ENCODE data around the gene HAX1. TPM values are rescaled to one million over a fixed set of nuclear protein-coding genes. Genes with fewer than 3 reads are reported as not detected.

The HAX1 gene
- total and polyA plus RNA-seq, 8 donors = 36.7 to 96.2 (median 54.5) TPM

- Histone ChIP-seq H3K27ac (no peak overlapping the region), H3K27me3 (no peaks in the 10 kb centered on the region), H3K4me1 (no peaks in the 10 kb centered on the region), H3K36me3 (peaks cover 6 to 59% (median 18%) of the 10 kb centered on the region in 3 donors), H3K4me3 (no peak overlapping the region), H3K9me3 (no peaks in the 10 kb centered on the region)
- intact Hi-C loops (cut with DNase I) = no loop called here
- ATAC-seq (no peak), DNase-seq (no peak), FAIRE-seq (no peak)
- 55 to 56% methylated on average over 4 of the region's 4 CpGs for WGBS, 2 donors
- TF ChIP-seq, protein P1, sequence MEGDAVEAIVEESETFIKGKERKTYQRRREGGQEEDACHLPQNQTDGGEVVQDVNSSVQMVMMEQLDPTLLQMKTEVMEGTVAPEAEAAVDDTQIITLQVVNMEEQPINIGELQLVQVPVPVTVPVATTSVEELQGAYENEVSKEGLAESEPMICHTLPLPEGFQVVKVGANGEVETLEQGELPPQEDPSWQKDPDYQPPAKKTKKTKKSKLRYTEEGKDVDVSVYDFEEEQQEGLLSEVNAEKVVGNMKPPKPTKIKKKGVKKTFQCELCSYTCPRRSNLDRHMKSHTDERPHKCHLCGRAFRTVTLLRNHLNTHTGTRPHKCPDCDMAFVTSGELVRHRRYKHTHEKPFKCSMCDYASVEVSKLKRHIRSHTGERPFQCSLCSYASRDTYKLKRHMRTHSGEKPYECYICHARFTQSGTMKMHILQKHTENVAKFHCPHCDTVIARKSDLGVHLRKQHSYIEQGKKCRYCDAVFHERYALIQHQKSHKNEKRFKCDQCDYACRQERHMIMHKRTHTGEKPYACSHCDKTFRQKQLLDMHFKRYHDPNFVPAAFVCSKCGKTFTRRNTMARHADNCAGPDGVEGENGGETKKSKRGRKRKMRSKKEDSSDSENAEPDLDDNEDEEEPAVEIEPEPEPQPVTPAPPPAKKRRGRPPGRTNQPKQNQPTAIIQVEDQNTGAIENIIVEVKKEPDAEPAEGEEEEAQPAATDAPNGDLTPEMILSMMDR (IDR thresholded peaks at IDR 0.05) = no peak
Measured at GRCh38 chr1:154236855-154237254, 35.6 kb upstream of the HAX1 start.

DNA sequence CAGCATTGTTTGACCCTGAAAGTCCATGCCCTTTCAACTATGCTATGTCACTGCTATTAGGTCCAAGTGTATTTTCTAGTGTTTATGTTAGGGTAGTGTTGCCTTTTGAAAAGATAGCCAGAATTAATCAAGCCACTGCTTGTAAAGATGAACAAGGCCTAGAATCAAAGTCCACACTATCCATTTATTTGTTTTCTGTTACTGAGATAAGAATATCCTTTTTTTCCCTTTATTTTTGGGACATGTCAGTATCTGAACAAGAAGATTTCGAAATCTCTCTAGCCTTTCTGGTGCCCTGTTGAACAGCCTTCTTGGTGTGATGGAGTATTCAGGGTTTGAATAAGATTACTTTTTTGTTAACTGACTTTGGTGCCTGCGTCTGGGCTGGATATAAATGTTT lies 35.0 kb upstream of the HAX1 start:
- ATAC-seq (no peak), FAIRE-seq (no peak), DNase-seq (no peak)
- intact Hi-C loops (cut with DNase I) = no loop called here
- peaks cover 6 to 65% (median 21%) of the 10 kb centered on the region in 3 donors for H3K36me3 ChIP-seq
- H3K27me3 ChIP-seq = no peaks in the 10 kb centered on the region
- TF ChIP-seq, protein P1 (IDR thresholded peaks at IDR 0.05) = no peak
- H3K27ac ChIP-seq = no peak overlapping the region
- H3K4me3 ChIP-seq = no peak overlapping the region
- H3K9me3 ChIP-seq = no peaks in the 10 kb centered on the region
- WGBS, 2 donors = 72 to 74% methylated on average over 2 of the region's 2 CpGs
- no peaks in the 10 kb centered on the region for H3K4me1 ChIP-seq

DNA sequence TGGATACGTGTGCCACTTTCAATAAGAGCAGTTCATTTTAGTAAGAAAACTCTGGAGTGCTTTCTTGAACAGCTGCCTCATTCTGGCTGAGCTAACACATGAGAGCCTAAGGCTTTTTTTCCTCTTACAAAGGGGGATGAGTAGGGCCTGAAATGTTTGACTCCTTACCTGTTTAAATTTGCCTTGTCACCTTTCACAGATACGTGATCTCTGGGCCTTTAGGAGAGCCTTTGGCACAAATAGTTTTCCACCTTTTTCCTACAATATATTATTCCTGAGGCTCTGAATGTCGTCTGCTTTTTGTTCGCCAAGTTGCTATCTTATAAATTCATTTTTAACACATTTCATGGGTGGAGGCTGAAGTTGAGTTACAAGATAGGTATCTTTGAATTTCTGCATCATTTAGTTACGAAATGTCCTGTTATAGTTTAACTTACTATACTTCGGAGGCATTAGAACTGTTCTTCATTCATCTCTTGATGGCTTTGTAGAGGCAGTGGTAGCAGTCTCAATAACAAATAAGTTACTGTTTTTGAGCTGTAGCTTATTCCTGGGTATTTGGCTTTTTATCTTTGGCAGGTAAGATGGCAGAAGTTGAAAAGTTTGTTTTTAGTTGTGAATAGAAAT lies 34.4 kb upstream of the HAX1 start:
- FAIRE-seq (no peak), ATAC-seq (no peak), DNase-seq (no peak)
- 77 to 80% methylated on average over 6 of the region's 6 CpGs for WGBS, 2 donors
- Histone ChIP-seq H3K36me3 (peaks cover 6 to 69% (median 21%) of the 10 kb centered on the region in 3 donors), H3K9me3 (no peaks in the 10 kb centered on the region), H3K4me1 (no peaks in the 10 kb centered on the region), H3K27me3 (no peaks in the 10 kb centered on the region), H3K27ac (no peak overlapping the region), H3K4me3 (no peak overlapping the region)
- TF ChIP-seq, protein P1 (IDR thresholded peaks at IDR 0.05) = no peak
- intact Hi-C loops (cut with DNase I) = no loop called here

GRCh38 chr1:154239491-154239890 lies 32.9 kb upstream of the HAX1 start:
- no peak overlapping the region for H3K4me3 ChIP-seq
- TF ChIP-seq, protein P1 (IDR thresholded peaks at IDR 0.05) = no peak
- 87 to 90% methylated on average over 3 of the region's 3 CpGs for WGBS, 2 donors
- H3K36me3 ChIP-seq = peaks cover 6 to 76% (median 31%) of the 10 kb centered on the region in 3 donors
- DNase-seq = no peak
- no peak overlapping the region for H3K27ac ChIP-seq
- no peaks in the 10 kb centered on the region for H3K27me3 ChIP-seq
- FAIRE-seq = no peak
- intact Hi-C loops (cut with DNase I) = no loop called here
- no peak for ATAC-seq
- H3K9me3 ChIP-seq = no peaks in the 10 kb centered on the region
- no peaks in the 10 kb centered on the region for H3K4me1 ChIP-seq

- H3K9me3 ChIP-seq = no peaks in the 10 kb centered on the region
- no peaks in the 10 kb centered on the region for H3K27me3 ChIP-seq
- peaks cover 6 to 76% (median 36%) of the 10 kb centered on the region in 3 donors for H3K36me3 ChIP-seq
- ATAC-seq = no peak
- no peak for FAIRE-seq
- intact Hi-C loops (cut with DNase I) = no loop called here
- H3K4me3 ChIP-seq = no peak overlapping the region
- 80 to 95% methylated on average over 3 of the region's 3 CpGs for WGBS, 2 donors
- no peak for DNase-seq
- no peaks in the 10 kb centered on the region for H3K4me1 ChIP-seq
- H3K27ac ChIP-seq = no peak overlapping the region
- TF ChIP-seq, protein P1 (IDR thresholded peaks at IDR 0.05) = no peak
Measured at GRCh38 chr1:154240294-154240833, 32.1 kb upstream of the HAX1 start.
